ENCODE data around the gene LRRIQ1. TPM values are rescaled to one million over a fixed set of nuclear protein-coding genes. Genes with fewer than 3 reads are reported as not detected.

LRRIQ1 gene
- total RNA-seq, 1 experiment from 2014 or later, result 3.4 TPM

DNA sequence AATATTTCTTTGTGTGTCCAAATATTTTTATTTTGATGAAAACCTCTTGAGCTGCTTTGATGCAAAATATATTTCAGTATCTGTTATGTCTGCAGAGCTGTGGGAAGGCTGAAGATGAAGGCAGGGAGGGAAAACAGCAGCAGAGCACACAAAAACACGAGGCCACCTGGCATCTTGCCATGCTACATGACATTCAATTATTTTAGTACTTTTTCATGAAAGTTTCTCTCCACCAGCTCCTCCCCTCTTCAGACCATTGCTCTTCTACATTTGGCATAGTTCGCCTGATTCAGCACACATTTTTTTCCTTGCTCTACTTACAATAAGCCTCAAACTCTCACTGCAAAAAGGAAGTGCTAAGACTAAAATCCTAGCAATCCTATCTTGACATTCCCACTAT, 239.2 kb downstream of the LRRIQ1 start:
- Histone ChIP-seq H3K36me3 (ENCODE audit: insufficient read depth, low read length, poor library complexity, severe bottlenecking) (no peaks in the 10 kb centered on the region), H3K27ac (ENCODE audit: low read depth, low read length, poor library complexity, severe bottlenecking) (no peak overlapping the region), H3K4me1 (ENCODE audit: insufficient read depth, low read length, poor library complexity, severe bottlenecking) (no peaks in the 10 kb centered on the region), H3K4me3 (ENCODE audit: low read depth, low read length, poor library complexity, severe bottlenecking) (no peak overlapping the region), H3K27me3 (replicated peaks; ENCODE audit: insufficient read depth, low read depth, low read length, poor library complexity) (no peaks in the 10 kb centered on the region), H3K9me3 (ENCODE audit: low read depth, low read length, poor library complexity, severe bottlenecking) (no peaks in the 10 kb centered on the region)
- POLR2A ChIA-PET (ENCODE audit: low non-redundant PET), result no interaction called here
- no TSS peak for BruUV-seq (replicated peaks)
- intact Hi-C loops (cut with micrococcal nuclease; ENCODE audit: unreplicated experiment), result no loop called here
- CTCF ChIA-PET, result interaction anchor here (0.7 kb wide), 1 partner anchor 530 kb away, joined by 6 read pairs; no protein-coding TSS in a partner anchor
- DNase-seq (ENCODE audit: low spot score), result peak; percentile 38
- TF ChIP-seq EZH2 (IDR thresholded peaks at IDR 0.05; ENCODE audit: borderline replicate concordance, low read depth, low read length, poor library complexity, severe bottlenecking), result no peak
- TF ChIP-seq, protein P1, sequence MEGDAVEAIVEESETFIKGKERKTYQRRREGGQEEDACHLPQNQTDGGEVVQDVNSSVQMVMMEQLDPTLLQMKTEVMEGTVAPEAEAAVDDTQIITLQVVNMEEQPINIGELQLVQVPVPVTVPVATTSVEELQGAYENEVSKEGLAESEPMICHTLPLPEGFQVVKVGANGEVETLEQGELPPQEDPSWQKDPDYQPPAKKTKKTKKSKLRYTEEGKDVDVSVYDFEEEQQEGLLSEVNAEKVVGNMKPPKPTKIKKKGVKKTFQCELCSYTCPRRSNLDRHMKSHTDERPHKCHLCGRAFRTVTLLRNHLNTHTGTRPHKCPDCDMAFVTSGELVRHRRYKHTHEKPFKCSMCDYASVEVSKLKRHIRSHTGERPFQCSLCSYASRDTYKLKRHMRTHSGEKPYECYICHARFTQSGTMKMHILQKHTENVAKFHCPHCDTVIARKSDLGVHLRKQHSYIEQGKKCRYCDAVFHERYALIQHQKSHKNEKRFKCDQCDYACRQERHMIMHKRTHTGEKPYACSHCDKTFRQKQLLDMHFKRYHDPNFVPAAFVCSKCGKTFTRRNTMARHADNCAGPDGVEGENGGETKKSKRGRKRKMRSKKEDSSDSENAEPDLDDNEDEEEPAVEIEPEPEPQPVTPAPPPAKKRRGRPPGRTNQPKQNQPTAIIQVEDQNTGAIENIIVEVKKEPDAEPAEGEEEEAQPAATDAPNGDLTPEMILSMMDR (conservative IDR thresholded peaks at IDR 0.05; ENCODE audit: low read depth, low read length), result no peak

DNA sequence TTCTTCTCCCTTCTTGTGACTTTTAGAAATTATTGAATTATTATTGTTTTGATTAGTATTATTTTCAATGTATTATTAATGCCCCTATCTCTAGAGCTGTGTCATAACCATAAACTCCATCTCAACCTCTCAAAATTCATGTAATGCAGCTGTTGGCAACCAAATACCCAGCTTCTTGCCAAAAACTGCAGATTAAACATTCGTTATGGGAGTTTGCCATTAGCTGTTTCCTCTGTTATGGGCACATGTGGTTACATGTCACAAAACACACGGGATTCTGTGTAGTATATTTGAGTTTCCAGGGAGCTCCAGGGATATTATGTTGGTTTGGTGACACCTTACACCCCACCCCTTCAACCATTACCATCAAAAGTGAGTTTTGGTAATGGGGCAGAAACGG, 241.0 kb downstream of the LRRIQ1 start:
- H3K27ac ChIP-seq (ENCODE audit: low read depth, low read length, poor library complexity, severe bottlenecking), result no peak overlapping the region
- no TSS peak for BruUV-seq (replicated peaks)
- no peaks in the 10 kb centered on the region for H3K4me1 ChIP-seq (ENCODE audit: insufficient read depth, low read length, poor library complexity, severe bottlenecking)
- TF ChIP-seq, protein P1 (conservative IDR thresholded peaks at IDR 0.05; ENCODE audit: low read depth, low read length), result no peak
- TF ChIP-seq EZH2 (IDR thresholded peaks at IDR 0.05; ENCODE audit: borderline replicate concordance, low read depth, low read length, poor library complexity, severe bottlenecking), result no peak
- H3K4me3 ChIP-seq (ENCODE audit: low read depth, low read length, poor library complexity, severe bottlenecking), result no peak overlapping the region
- no peaks in the 10 kb centered on the region for H3K36me3 ChIP-seq (ENCODE audit: insufficient read depth, low read length, poor library complexity, severe bottlenecking)
- no peak for DNase-seq (ENCODE audit: low spot score)
- no peaks in the 10 kb centered on the region for H3K9me3 ChIP-seq (ENCODE audit: low read depth, low read length, poor library complexity, severe bottlenecking)
- H3K27me3 ChIP-seq (replicated peaks; ENCODE audit: insufficient read depth, low read depth, low read length, poor library complexity), result no peaks in the 10 kb centered on the region
- ChIA-PET POLR2A (ENCODE audit: low non-redundant PET) (no interaction called here), CTCF (no interaction called here)
- intact Hi-C loops (cut with micrococcal nuclease; ENCODE audit: unreplicated experiment), result no loop called here

DNA sequence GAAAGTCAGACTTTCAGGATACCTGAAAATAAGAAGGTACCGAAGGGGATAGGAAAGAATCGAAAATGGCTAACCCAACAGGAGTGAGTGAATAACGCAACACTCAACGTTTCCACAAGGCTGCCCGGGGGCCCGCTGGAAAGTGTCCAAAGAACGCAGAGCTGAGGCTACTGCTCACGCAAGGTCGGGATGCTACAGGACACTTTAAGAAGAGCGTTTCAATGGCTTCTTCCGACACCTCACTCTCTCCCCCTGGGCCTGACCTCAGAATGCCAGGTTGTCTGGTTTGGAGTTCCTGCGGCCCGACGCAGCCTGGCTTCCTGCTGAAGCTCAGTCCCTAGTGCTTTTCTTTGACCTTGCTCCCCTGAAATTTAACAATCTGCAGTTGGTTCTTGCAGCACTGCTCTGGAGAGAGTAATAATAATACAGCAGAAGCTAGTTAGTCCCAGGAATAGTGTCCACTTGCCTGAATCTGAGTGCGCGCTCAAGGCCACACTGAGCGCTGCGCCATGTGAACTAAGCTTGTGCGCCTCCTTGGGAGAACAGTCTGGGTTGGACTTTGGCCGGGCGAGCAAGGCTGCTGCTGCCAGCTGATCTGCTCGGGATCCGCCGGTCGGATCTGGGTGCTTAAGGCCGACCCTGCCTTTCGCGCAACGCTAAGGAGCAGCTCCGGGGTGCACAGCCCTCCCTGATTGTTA, 241.9 kb downstream of the LRRIQ1 start:
- Histone ChIP-seq H3K36me3 (ENCODE audit: insufficient read depth, low read length, poor library complexity, severe bottlenecking) (no peaks in the 10 kb centered on the region), H3K4me3 (ENCODE audit: low read depth, low read length, poor library complexity, severe bottlenecking) (no peak overlapping the region), H3K9me3 (ENCODE audit: low read depth, low read length, poor library complexity, severe bottlenecking) (no peaks in the 10 kb centered on the region), H3K27me3 (replicated peaks; ENCODE audit: insufficient read depth, low read depth, low read length, poor library complexity) (no peaks in the 10 kb centered on the region), H3K27ac (ENCODE audit: low read depth, low read length, poor library complexity, severe bottlenecking) (no peak overlapping the region), H3K4me1 (ENCODE audit: insufficient read depth, low read length, poor library complexity, severe bottlenecking) (peaks cover 2% of the 10 kb centered on the region)
- BruUV-seq (replicated peaks), result no TSS peak
- intact Hi-C loops (cut with micrococcal nuclease; ENCODE audit: unreplicated experiment), result no loop called here
- DNase-seq (ENCODE audit: low spot score), result no peak
- CTCF ChIA-PET, result no interaction called here
- POLR2A ChIA-PET (ENCODE audit: low non-redundant PET), result no interaction called here
- no peak for TF ChIP-seq EZH2 (IDR thresholded peaks at IDR 0.05; ENCODE audit: borderline replicate concordance, low read depth, low read length, poor library complexity, severe bottlenecking)
- TF ChIP-seq, protein P1 (conservative IDR thresholded peaks at IDR 0.05; ENCODE audit: low read depth, low read length), result no peak
